GM12801 (cell line): ENCODE data around the gene PUDP.

Experiments
- CTCF ChIP-seq: IDR thresholded peaks from one replicate; pipeline ENCODE4 v1.5.1; 2011; ENCODE audit warnings: control low read depth; ENCODE audit not compliant: insufficient read length; ENCODE audit errors: extremely low read depth

The PUDP gene

DNA sequence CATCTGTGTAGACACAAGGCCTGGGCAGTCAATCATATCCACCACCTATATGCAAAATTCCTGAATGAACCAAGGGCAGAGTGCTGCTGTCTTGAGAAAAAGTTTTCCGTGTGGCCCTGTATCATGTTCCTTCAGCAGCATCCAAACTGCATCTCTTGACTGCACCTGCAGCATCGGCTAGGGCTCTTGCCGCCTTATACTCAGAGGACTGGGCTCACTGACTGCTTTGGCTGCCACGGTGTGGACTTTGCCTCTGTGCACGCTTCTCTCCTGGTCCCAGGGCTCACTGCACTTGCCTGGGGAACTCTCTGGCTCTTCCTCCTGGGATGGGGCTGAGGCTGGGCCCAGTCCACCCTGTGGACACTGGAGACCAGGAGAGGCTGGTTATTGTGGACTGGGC, 39.9 kb downstream of the PUDP start:
- TF ChIP-seq CTCF, result no peak

GRCh38 chrX:7106649-7107048, 41.3 kb downstream of the PUDP start:
- TF ChIP-seq CTCF, result no peak

DNA sequence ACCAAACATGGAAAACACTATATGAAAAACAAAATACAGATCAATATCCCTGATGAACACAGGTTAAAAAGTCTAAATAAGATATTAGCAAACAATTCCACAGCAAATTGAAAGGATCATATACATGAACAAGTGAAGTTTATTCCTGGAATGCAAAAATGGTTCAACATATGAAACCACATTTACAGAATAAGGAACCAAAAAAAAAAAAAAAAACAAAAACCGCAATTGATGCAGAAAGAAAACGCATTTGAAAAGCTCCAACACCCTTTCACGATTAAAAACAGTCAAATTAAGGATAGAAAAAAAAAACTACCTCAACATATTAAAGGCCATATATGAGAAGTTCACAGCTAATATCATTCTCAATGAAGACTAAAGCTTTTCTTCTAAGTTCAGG, 45.8 kb downstream of the PUDP start:
- TF ChIP-seq CTCF, result no peak

GRCh38 chrX:7100022-7100421, 47.9 kb downstream of the PUDP start:
- TF ChIP-seq CTCF, result no peak

DNA sequence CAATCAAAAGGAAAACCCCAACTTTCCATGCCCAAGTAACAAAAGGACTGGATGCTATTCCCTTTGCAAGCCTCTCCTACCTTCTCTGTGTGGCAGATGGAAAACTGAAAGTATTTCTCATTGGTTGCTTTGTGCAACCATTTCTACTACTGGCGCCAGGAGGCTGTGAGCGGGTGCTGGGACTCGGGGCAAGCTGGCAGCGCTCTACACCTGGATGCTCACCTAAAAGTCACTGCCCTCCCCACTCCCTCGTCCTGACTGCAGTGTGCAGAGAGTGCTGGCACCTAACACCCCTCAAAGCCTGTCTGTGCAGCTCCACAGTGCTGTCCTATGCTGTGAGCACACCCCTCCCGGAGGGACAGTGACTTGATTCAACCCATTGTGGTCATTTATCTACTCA, 54.6 kb downstream of the PUDP start:
- no peak for TF ChIP-seq CTCF

- no peak for TF ChIP-seq CTCF
These were observed 55.4 kb downstream of the PUDP start for GRCh38 chrX:7092543-7092942.

- TF ChIP-seq CTCF, result no peak
These were observed 56.0 kb downstream of the PUDP start for GRCh38 chrX:7091923-7092322.

DNA sequence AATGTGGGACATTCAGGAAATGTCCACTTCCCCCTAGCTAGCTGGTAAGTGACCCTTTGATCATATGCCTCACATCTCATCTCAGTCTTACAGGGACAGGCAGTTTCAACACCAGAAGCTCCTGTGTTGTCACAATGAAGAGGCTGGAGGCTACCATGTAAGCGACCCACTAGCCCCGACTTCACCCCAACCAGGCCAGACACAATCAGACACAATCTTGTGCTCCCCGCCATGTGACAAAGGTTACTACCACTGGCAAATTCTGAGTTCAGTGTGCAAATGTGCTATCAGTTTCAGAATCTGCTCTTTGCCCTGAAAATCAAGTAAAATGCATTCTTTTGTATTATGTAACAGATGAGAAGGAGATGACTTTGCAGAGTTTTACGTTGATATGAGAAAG, 57.3 kb downstream of the PUDP start:
- no peak for TF ChIP-seq CTCF
